Esophagus squamous epithelium (tissue), 4 donors: ENCODE results near the gene MAP2K3.

Experiments used
- POLR2A ChIP-seq, 4 donors: fragments of 450-650 bp; IDR thresholded peaks; one replicate each; pipeline ENCODE4 v1.6.1; 2017; ENCODE audit warnings: antibody characterized with exemption in 4 of 4, mild to moderate bottlenecking in 4 of 4, moderate library complexity in 3 of 4
- TF ChIP-seq, protein P1 (sequence below), 6 experiments: fragments of 450-650 bp in 4 of 6; fragments of 200-600 bp in 2 of 6; sonication (generic) in 2 of 6; IDR thresholded peaks; one replicate each; pipeline ENCODE4 v1.5.1; 2016 to 2019; ENCODE audit warnings: antibody characterized with exemption in 6 of 6, mild to moderate bottlenecking in 4 of 6, moderate library complexity in 4 of 6

DNA sequence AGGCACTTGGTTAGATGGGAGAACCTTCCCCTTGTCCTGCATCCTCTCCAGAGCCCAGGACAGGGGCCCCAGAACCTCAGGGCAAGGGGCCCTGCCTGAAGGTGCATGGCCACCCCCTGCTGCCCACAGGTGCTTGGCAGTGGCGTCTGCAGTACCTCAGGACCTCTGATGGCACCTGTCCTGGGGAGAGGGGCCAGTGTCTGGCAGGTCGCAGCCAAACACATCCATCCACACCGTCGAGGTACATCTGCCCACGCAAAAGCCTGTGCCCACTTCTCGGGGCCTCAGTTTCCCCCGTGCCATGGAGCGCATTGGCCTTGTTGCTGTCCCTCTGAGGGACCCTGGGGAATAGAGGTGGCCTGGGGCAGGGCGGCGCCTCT lies 9.3 kb downstream of the MAP2K3 start:
- TF ChIP-seq, protein P1, sequence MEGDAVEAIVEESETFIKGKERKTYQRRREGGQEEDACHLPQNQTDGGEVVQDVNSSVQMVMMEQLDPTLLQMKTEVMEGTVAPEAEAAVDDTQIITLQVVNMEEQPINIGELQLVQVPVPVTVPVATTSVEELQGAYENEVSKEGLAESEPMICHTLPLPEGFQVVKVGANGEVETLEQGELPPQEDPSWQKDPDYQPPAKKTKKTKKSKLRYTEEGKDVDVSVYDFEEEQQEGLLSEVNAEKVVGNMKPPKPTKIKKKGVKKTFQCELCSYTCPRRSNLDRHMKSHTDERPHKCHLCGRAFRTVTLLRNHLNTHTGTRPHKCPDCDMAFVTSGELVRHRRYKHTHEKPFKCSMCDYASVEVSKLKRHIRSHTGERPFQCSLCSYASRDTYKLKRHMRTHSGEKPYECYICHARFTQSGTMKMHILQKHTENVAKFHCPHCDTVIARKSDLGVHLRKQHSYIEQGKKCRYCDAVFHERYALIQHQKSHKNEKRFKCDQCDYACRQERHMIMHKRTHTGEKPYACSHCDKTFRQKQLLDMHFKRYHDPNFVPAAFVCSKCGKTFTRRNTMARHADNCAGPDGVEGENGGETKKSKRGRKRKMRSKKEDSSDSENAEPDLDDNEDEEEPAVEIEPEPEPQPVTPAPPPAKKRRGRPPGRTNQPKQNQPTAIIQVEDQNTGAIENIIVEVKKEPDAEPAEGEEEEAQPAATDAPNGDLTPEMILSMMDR (IDR thresholded peaks at IDR 0.05) = no peak
- no peak for TF ChIP-seq POLR2A (IDR thresholded peaks at IDR 0.05)
